Measurements from ENCODE around the gene SYNGAP1.
"Not testable (repeated sequence)": the region's sequence is repeated elsewhere in the genome, so short reads cannot be mapped to it uniquely, and the experiment has no call there.

The SYNGAP1 gene

DNA sequence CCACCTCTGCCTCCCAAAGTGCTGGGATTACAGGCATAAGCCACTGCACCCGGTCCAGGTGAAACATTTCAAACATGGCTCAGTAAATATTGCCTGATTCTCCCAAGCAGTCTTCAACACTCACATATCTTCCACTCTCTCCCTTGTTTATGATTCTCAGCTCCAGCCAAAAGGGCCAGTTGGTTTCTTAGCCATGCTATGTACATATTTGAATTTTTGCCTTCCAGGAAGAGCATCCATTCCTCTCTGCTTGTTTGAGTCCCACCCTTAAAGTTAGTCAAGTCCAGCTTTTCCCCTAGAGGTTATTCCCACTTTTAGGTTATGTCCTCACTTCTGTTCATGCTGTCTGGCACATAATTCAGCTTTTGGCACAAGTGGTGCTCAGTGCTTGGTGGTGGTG, 22.3 kb upstream of the SYNGAP1 start:
- H3K36me3 ChIP-seq (ENCODE audit: insufficient read depth), result peaks cover 11% of the 10 kb centered on the region
- TF ChIP-seq CTCF (conservative IDR thresholded peaks at IDR 0.05; ENCODE audit: low read depth, low read length), result no peak
- H3K4me2 ChIP-seq, result no peak overlapping the region
- no peak overlapping the region for H3K4me3 ChIP-seq (IDR thresholded peaks at IDR 0.05; ENCODE audit: insufficient read depth, low read depth, low read length)
- H2AFZ ChIP-seq (ENCODE audit: low read depth), result no peak overlapping the region
- H3K4me1 ChIP-seq (ENCODE audit: low read depth, poor library complexity, severe bottlenecking), result peaks cover 34% of the 10 kb centered on the region
- peaks cover 68% of the 10 kb centered on the region for H3K79me2 ChIP-seq (ENCODE audit: insufficient read depth, low read depth)
- no peak overlapping the region for H3K9ac ChIP-seq
- no peak overlapping the region for H3K27ac ChIP-seq
- H3K27me3 ChIP-seq (ENCODE audit: insufficient read depth, low read depth), result no peaks in the 10 kb centered on the region
- H4K20me1 ChIP-seq (ENCODE audit: insufficient read depth), result 0 out of 2 replicates have a peak, but pooled peaks cover 3% of the 10 kb centered on the region

DNA sequence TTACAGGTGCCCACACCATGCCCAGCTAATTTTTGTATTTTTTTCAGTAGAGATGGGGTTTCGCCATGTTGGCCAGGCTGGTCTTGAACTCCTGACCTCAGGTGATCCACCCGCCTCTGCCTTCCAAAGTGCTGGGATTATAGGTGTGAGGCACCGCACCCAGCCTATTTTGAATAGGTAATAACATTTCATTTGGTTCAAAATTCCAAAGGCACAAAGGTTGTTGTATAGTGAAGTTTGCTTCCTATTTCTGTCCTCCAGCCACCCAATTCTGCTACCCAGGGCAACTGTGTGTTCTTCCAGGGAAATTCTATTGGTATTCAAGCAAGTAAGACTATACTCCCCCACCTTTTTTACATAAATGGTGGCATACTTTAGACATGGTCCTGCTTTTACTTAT, 21.3 kb upstream of the SYNGAP1 start:
- H3K4me3 ChIP-seq (IDR thresholded peaks at IDR 0.05; ENCODE audit: insufficient read depth, low read depth, low read length); H2AFZ ChIP-seq (ENCODE audit: low read depth); H3K9ac ChIP-seq; H3K27ac ChIP-seq; H3K27me3 ChIP-seq (ENCODE audit: insufficient read depth, low read depth); H3K4me2 ChIP-seq; H4K20me1 ChIP-seq (ENCODE audit: insufficient read depth): not testable (repeated sequence)
- H3K79me2 ChIP-seq (ENCODE audit: insufficient read depth, low read depth), result peaks cover 58% of the 10 kb centered on the region
- peaks cover 26% of the 10 kb centered on the region for H3K4me1 ChIP-seq (ENCODE audit: low read depth, poor library complexity, severe bottlenecking)
- H3K36me3 ChIP-seq (ENCODE audit: insufficient read depth), result peaks cover 18% of the 10 kb centered on the region

DNA sequence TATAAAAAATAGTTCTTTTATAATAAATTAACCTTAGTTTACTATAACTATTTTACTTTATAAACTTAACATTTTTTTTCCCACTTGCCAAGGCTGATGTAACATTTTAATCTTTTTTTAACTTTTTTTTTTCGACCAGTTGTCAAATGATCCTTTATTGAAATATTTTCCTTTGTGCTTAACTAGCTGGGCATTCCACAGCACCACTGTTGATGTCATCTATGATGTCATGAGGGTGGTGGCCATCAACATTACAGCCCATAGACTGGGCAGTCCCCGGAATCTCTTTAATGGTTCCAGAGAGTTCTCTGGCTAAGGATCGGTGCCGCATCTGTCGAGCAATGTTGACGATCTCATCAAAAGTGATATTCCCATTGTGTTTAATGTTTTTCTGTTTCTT, 20.0 kb upstream of the SYNGAP1 start:
- not testable (repeated sequence) for H3K27ac ChIP-seq; H4K20me1 ChIP-seq (ENCODE audit: insufficient read depth); H3K27me3 ChIP-seq (ENCODE audit: insufficient read depth, low read depth); H3K4me3 ChIP-seq (IDR thresholded peaks at IDR 0.05; ENCODE audit: insufficient read depth, low read depth, low read length); H3K9ac ChIP-seq; H2AFZ ChIP-seq (ENCODE audit: low read depth); H3K4me2 ChIP-seq
- H3K79me2 ChIP-seq (ENCODE audit: insufficient read depth, low read depth), result peaks cover 45% of the 10 kb centered on the region
- peaks cover 18% of the 10 kb centered on the region for H3K36me3 ChIP-seq (ENCODE audit: insufficient read depth)
- H3K4me1 ChIP-seq (ENCODE audit: low read depth, poor library complexity, severe bottlenecking), result peaks cover 13% of the 10 kb centered on the region

DNA sequence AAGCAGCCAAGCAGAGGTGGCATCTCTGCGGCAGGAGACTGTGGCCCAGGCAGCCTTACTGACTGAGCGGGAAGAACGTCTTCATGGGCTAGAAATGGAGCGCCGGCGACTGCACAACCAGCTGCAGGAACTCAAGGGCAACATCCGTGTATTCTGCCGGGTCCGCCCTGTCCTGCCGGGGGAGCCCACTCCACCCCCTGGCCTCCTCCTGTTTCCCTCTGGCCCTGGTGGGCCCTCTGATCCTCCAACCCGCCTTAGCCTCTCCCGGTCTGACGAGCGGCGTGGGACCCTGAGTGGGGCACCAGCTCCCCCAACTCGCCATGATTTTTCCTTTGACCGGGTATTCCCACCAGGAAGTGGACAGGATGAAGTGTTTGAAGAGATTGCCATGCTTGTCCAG, 15.0 kb upstream of the SYNGAP1 start:
- H4K20me1 ChIP-seq (ENCODE audit: insufficient read depth), result no peaks in the 10 kb centered on the region
- H3K4me1 ChIP-seq (ENCODE audit: low read depth, poor library complexity, severe bottlenecking), result peaks cover 7% of the 10 kb centered on the region
- no peak overlapping the region for H3K4me3 ChIP-seq (IDR thresholded peaks at IDR 0.05; ENCODE audit: insufficient read depth, low read depth, low read length)
- no peak for TF ChIP-seq CTCF (conservative IDR thresholded peaks at IDR 0.05; ENCODE audit: low read depth, low read length)
- no peaks in the 10 kb centered on the region for H3K79me2 ChIP-seq (ENCODE audit: insufficient read depth, low read depth)
- H3K4me2 ChIP-seq, result no peak overlapping the region
- no peak overlapping the region for H3K9ac ChIP-seq
- H3K36me3 ChIP-seq (ENCODE audit: insufficient read depth), result peaks cover 9% of the 10 kb centered on the region; the same call in 1 of the 2 replicates
- no peak overlapping the region for H2AFZ ChIP-seq (ENCODE audit: low read depth)
- H3K27ac ChIP-seq, result no peak overlapping the region
- H3K27me3 ChIP-seq (ENCODE audit: insufficient read depth, low read depth), result no peaks in the 10 kb centered on the region

DNA sequence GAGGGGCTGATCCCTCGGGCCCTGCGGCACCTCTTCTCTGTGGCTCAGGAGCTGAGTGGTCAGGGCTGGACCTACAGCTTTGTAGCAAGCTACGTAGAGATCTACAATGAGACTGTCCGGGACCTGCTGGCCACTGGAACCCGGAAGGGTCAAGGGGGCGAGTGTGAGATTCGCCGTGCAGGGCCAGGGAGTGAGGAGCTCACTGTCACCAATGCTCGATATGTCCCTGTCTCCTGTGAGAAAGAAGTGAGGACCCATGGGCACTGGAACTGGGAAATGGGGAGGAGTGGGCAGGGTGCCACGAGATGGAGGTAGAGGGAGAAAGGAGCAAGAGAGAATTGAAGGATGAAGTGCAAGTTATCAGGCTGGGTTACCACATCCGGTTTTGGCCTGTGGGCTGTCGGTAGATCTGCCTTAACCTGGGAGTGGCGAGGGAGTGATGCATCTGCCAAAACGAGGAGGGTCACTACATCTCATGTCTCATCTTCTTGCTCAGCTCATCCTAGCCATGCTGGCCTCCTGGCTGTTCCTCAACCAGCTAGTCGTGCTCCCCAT, 14.4 kb upstream of the SYNGAP1 start:
- Histone ChIP-seq H3K36me3 (ENCODE audit: insufficient read depth) (peaks cover 9% of the 10 kb centered on the region; the same call in 1 of the 2 replicates), H3K4me2 (no peak overlapping the region), H3K4me1 (ENCODE audit: low read depth, poor library complexity, severe bottlenecking) (peaks cover 7% of the 10 kb centered on the region), H3K4me3 (IDR thresholded peaks at IDR 0.05; ENCODE audit: insufficient read depth, low read depth, low read length) (no peak overlapping the region), H3K79me2 (ENCODE audit: insufficient read depth, low read depth) (no peaks in the 10 kb centered on the region), H4K20me1 (ENCODE audit: insufficient read depth) (no peaks in the 10 kb centered on the region), H3K9ac (no peak overlapping the region), H2AFZ (ENCODE audit: low read depth) (no peak overlapping the region), H3K27ac (no peak overlapping the region), H3K27me3 (ENCODE audit: insufficient read depth, low read depth) (no peaks in the 10 kb centered on the region)
- TF ChIP-seq CTCF (conservative IDR thresholded peaks at IDR 0.05; ENCODE audit: low read depth, low read length), result no peak

All from KMS-11 (cell line).